GM12891 (cell line): ENCODE measurements around the gene KCNQ5.

Source experiments
- DNase-seq: peaks from one replicate; pipeline ENCODE4 v3.0.0; 2011; ENCODE audit warnings: low spot score; ENCODE audit not compliant: insufficient read length
- FAIRE-seq: peaks from 2 replicates; lab custom pipeline; 2011; peaks lifted over from hg19 to GRCh38; lab: Jason Lieb, UNC
- PAX5 ChIP-seq: IDR thresholded peaks from 2 replicates; pipeline ENCODE4 v1.6.1; 2011; ENCODE audit warnings: low read length, moderate library complexity, mild to moderate bottlenecking; ENCODE audit not compliant: insufficient read depth, severe bottlenecking
- POLR2A ChIP-seq: IDR thresholded peaks from 2 replicates; pipeline ENCODE4 v1.6.1; 2011; ENCODE audit warnings: low read depth, low read length, control low read depth
- POLR2AphosphoS5 ChIP-seq: IDR thresholded peaks from 2 replicates; pipeline ENCODE4 v1.6.1; 2011; ENCODE audit warnings: low read depth, low read length, control low read depth
- POU2F2 ChIP-seq: IDR thresholded peaks from 2 replicates; pipeline ENCODE4 v1.6.1; 2011; ENCODE audit warnings: low read depth, mild to moderate bottlenecking, control low read depth, low read length, moderate library complexity
- SPI1 ChIP-seq: IDR thresholded peaks from 2 replicates; pipeline ENCODE4 v1.6.1; 2011; ENCODE audit warnings: low read depth, low read length, control low read depth
- TAF1 ChIP-seq: IDR thresholded peaks from 2 replicates; pipeline ENCODE4 v1.6.1; 2011; ENCODE audit warnings: low read depth, low read length, control low read depth

The KCNQ5 gene

GRCh38 chr6:72959821-72960220 lies 338.0 kb downstream of the KCNQ5 start:
- TF ChIP-seq POLR2A (no peak), TAF1 (no peak), SPI1 (no peak), PAX5 (no peak), POU2F2 (no peak), POLR2AphosphoS5 (no peak)
- no peak for FAIRE-seq

GRCh38 chr6:72963946-72964345 lies 342.1 kb downstream of the KCNQ5 start:
- DNase-seq (no peak), FAIRE-seq (no peak)
- TF ChIP-seq POLR2AphosphoS5 = no peak
- no peak for TF ChIP-seq POLR2A
- no peak for TF ChIP-seq SPI1
- no peak for TF ChIP-seq POU2F2
- no peak for TF ChIP-seq PAX5
- TF ChIP-seq TAF1 = no peak

More at GRCh38 chr6:72959821-72960220, 338.0 kb downstream of the KCNQ5 start:
- DNase-seq = no peak

GRCh38 chr6:72966628-72967280 lies 344.9 kb downstream of the KCNQ5 start:
- FAIRE-seq (no peak), DNase-seq (no peak)
- no peak for TF ChIP-seq POLR2AphosphoS5
- TF ChIP-seq SPI1 = no peak
- TF ChIP-seq POU2F2 = no peak
- TF ChIP-seq POLR2A = no peak
- no peak for TF ChIP-seq PAX5

- no peak for DNase-seq
- TF ChIP-seq PAX5 = no peak
- no peak for TF ChIP-seq POLR2AphosphoS5
- TF ChIP-seq POU2F2 = no peak
- no peak for TF ChIP-seq POLR2A
- TF ChIP-seq SPI1 = no peak
- no peak for TF ChIP-seq TAF1
- no peak for FAIRE-seq
Observed at GRCh38 chr6:72967329-72967728, 345.5 kb downstream of the KCNQ5 start.

- no peak for FAIRE-seq
- no peak for TF ChIP-seq SPI1
- TF ChIP-seq POLR2A = no peak
- no peak for TF ChIP-seq POU2F2
- no peak for TF ChIP-seq TAF1
- TF ChIP-seq POLR2AphosphoS5 = no peak
- no peak for TF ChIP-seq PAX5
- no peak for DNase-seq
Observed at GRCh38 chr6:72968704-72969103, 346.8 kb downstream of the KCNQ5 start.

GRCh38 chr6:72969666-72970065 lies 347.8 kb downstream of the KCNQ5 start:
- TF ChIP-seq TAF1 = no peak
- no peak for TF ChIP-seq SPI1
- TF ChIP-seq POLR2AphosphoS5 = no peak
- no peak for TF ChIP-seq POLR2A
- no peak for DNase-seq
- FAIRE-seq = no peak

GRCh38 chr6:72972579-72972978 lies 350.7 kb downstream of the KCNQ5 start:
- no peak for TF ChIP-seq TAF1
- no peak for TF ChIP-seq SPI1
- no peak for TF ChIP-seq PAX5
- no peak for TF ChIP-seq POLR2A
- TF ChIP-seq POU2F2 = no peak
- TF ChIP-seq POLR2AphosphoS5 = no peak
- no peak for DNase-seq
- FAIRE-seq = no peak

GRCh38 chr6:72974276-72974675 lies 352.4 kb downstream of the KCNQ5 start:
- no peak for DNase-seq
- TF ChIP-seq SPI1 = no peak
- no peak for TF ChIP-seq POLR2A
- no peak for TF ChIP-seq POU2F2
- FAIRE-seq = no peak

GRCh38 chr6:72975352-72975752 lies 353.5 kb downstream of the KCNQ5 start:
- FAIRE-seq (no peak), DNase-seq (no peak)
- TF ChIP-seq POLR2A (no peak), SPI1 (no peak), POU2F2 (no peak), PAX5 (no peak), TAF1 (no peak), POLR2AphosphoS5 (no peak)

GRCh38 chr6:72976484-72976883 lies 354.6 kb downstream of the KCNQ5 start:
- no peak for DNase-seq
- TF ChIP-seq POLR2A (no peak), TAF1 (no peak), POLR2AphosphoS5 (no peak), PAX5 (no peak)
- FAIRE-seq = no peak
